SKM-1 treated with dmso at 0.1 percent for 144 hours (cell line): Measurements from ENCODE around the gene CLIC3.
A peak's percentile ranks its signal among the peaks of the same experiment; 100 is the strongest.
"Not testable (repeated sequence)": the region's sequence is repeated elsewhere in the genome, so short reads cannot be mapped to it uniquely, and the experiment has no call there.

Experiments used
- DNase-seq: peaks from one replicate; lab custom pipeline; 2025; ENCODE audit not compliant: unreplicated experiment; lab: John Stamatoyannopoulos, UW

The CLIC3 gene

GRCh38 chr9:136996361-136997292 is at the start of gene CLIC3:
CLIC3 (minus strand) TSS chr9:136996568; CDS start chr9:136996543, 25 bp downstream.
- no peak for DNase-seq

GRCh38 chr9:137045294-137046087 is 49.1 kb upstream of the CLIC3 start:
- DNase-seq, result no peak

- DNase-seq, result no peak
Measured at GRCh38 chr9:137044502-137045177, 48.3 kb upstream of the CLIC3 start.

- DNase-seq, result no peak
Measured at GRCh38 chr9:137044037-137044436, 47.7 kb upstream of the CLIC3 start.

- DNase-seq, result no peak
Measured at GRCh38 chr9:137042751-137043727, 46.7 kb upstream of the CLIC3 start.

GRCh38 chr9:137041124-137041523 is 44.8 kb upstream of the CLIC3 start:
- DNase-seq, result no peak

- DNase-seq, result no peak
Measured at GRCh38 chr9:137040568-137040967, 44.2 kb upstream of the CLIC3 start.

GRCh38 chr9:137039611-137040366 is 43.4 kb upstream of the CLIC3 start:
- DNase-seq, result no peak

GRCh38 chr9:137038916-137039315 is 42.5 kb upstream of the CLIC3 start:
- no peak for DNase-seq

GRCh38 chr9:137037483-137037882 is 41.1 kb upstream of the CLIC3 start:
- no peak for DNase-seq

GRCh38 chr9:137037035-137037434 is 40.7 kb upstream of the CLIC3 start:
- DNase-seq, result no peak

GRCh38 chr9:137035937-137036336 is 39.6 kb upstream of the CLIC3 start:
- DNase-seq, result no peak

GRCh38 chr9:137035507-137035834 is 39.1 kb upstream of the CLIC3 start:
- no peak for DNase-seq

GRCh38 chr9:137034709-137035506 is 38.5 kb upstream of the CLIC3 start:
- peak; percentile 75 for DNase-seq

- DNase-seq, result peak; percentile 64
Measured at GRCh38 chr9:137034039-137034708, 37.8 kb upstream of the CLIC3 start.

- not testable (repeated sequence) for DNase-seq
Measured at GRCh38 chr9:137033481-137033880, 37.1 kb upstream of the CLIC3 start.

GRCh38 chr9:137032858-137033257 is 36.5 kb upstream of the CLIC3 start:
- peak; percentile 75 for DNase-seq
